Urothelium cell line (cell line): ENCODE measurements around the gene C14orf119.

Source experiments
- DNase-seq: peaks from one replicate; pipeline ENCODE4 v3.0.0; 2011; ENCODE audit warnings: low spot score, mixed read lengths
- FAIRE-seq: peaks from 2 replicates; lab custom pipeline; 2011; peaks lifted over from hg19 to GRCh38; lab: Jason Lieb, UNC

The C14orf119 gene

DNA sequence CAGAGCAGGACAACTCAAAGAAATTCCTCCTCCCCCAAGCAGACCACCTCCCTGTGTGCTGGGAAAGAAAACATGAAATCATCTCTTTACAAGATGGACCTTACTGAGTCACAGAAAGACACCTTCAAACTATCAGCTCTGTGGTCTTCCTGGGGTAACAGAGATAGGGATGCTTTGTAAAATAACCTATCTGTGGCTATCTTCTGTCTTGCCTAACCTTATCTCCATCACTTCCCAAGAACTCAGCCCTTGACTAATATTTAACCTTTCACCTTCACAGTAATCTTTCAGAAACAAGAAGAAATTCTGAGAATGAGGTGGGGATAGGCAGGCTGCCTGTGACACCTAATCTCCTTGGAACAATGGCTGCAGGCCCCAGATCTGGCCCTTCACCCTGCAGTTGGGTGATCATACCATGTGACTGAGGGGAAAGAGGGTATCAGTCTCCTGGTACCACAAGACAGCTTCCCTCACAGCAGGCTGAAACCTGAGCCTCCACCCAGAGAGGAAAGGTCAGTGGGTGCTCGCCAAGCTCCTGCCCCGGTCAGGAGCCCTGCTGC lies 51.1 kb downstream of the C14orf119 start:
- FAIRE-seq: no peak
- DNase-seq: no peak

DNA sequence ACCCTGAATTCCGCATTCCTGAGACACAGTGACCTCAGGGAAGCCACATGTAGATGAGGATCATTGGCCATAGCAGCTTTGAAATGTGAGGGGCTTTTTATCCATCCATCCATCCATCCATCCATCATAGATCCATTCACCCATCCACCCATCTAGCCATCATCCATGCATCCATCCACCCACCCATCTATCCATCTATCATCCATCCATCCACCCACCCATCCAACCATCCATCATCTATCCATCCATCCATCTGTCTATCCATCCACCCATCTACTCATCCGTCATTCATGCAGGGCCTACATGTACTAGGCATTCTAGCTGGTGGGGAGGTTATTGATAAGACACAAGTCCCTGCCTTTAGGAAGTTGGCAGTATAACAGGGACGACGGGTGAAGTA lies 51.7 kb downstream of the C14orf119 start:
- FAIRE-seq (no peak), DNase-seq (no peak)

DNA sequence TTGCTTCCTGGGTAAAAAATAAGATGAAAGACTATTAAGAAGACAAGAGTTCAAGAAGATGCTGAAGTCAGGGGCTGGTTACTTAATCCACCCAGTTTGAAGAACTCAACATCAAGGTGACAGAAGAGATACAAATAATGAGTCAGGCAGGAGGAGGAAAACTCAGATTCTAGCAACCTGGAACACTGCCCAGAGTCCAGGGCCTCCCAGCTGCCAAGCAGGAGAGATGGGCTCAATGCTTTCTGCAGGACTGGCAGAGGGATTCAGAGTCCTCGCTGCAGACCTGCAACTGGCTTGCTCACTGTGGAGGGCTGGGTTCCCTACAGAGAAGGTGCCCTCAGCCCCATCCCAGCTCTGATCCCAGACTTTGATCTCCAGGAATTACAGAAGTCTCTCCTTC lies 52.4 kb downstream of the C14orf119 start:
- FAIRE-seq: no peak
- DNase-seq: no peak

DNA sequence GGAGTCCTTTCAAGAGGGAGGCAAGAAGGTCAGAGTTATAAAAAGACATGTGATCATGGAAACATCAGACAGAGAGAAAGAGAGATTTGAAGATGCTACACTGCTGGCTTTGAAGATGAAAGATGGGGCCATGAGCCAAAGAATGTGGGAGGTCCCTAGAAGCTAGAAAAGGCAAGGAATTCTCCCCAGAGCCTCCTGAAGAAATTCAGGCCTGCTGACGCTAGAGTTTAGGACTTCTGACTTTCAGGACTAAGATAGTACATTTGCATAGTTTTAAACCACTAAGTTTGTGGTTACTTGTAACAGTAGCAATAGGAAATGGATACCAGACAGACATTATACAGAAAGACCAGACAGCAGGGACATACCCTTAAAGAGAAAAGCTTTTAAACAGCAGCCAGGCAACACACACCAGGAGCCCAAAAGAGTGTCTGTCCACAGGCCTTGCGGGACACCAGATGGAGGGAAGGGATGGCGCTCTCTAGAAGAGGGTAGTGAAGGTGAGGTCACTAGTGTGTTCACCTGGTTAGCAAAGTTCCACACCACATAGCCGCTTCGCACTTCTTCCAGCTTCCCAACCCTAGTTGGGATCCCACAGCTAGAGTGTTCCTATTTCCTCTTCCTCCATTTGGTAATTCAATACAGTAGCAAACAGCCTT lies 53.4 kb downstream of the C14orf119 start:
- no peak for FAIRE-seq
- DNase-seq: no peak

DNA sequence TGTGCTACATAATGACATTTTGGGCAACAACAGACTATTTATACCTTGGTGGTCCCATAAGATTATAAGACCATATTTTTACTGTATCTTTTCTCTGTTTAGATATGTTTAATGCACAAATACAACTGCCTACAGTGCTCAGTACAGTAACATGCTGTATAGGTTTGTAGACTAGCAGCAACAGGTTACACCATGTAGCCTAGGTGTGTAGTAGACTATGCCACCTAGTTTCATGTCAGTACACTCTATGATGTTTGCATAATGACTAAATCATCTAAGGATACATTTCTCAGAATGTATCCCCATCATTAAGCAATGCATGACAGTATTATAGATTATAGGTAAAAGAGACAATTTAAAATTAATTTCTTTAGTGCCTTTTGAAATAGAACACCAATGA lies 54.4 kb downstream of the C14orf119 start:
- DNase-seq (no peak), FAIRE-seq (no peak)
